Stimulated activated CD8-positive, alpha-beta memory T cell treated with anti-CD3 and anti-CD28 coated beads, Interleukin-15, amount 100 ng/mL, for 48 hours (primary cell): ENCODE results near the gene MAP3K7.
"Not testable (repeated sequence)": the region's sequence is repeated elsewhere in the genome, so short reads cannot be mapped to it uniquely, and the experiment has no call there.

Source experiments
- DNase-seq, 2 donors: peaks; one replicate each; pipeline ENCODE4 v3.0.0-alpha.2; 2020; ENCODE audit warnings: low read depth in 2 of 2

MAP3K7 gene

GRCh38 chr6:90578894-90579549, 7.8 kb downstream of the MAP3K7 start:
- DNase-seq, result no peak

GRCh38 chr6:90575267-90575666, 11.6 kb downstream of the MAP3K7 start:
- DNase-seq, result no peak

- DNase-seq, result no peak
These were observed 12.3 kb downstream of the MAP3K7 start for GRCh38 chr6:90574610-90575009.

GRCh38 chr6:90573624-90574023, 13.2 kb downstream of the MAP3K7 start:
- no peak for DNase-seq

GRCh38 chr6:90572856-90573255, 14.0 kb downstream of the MAP3K7 start:
- no peak for DNase-seq

GRCh38 chr6:90569223-90569622, 17.6 kb downstream of the MAP3K7 start:
- DNase-seq, result no peak

- not testable (repeated sequence) for DNase-seq
These were observed 19.2 kb downstream of the MAP3K7 start for GRCh38 chr6:90567682-90568081.

GRCh38 chr6:90562341-90562740, 24.5 kb downstream of the MAP3K7 start:
- not testable (repeated sequence) for DNase-seq

- no peak for DNase-seq
These were observed 26.9 kb downstream of the MAP3K7 start for GRCh38 chr6:90559931-90560330.

GRCh38 chr6:90557006-90557405, 29.9 kb downstream of the MAP3K7 start:
- DNase-seq, result no peak

- no peak for DNase-seq
These were observed 38.9 kb downstream of the MAP3K7 start for GRCh38 chr6:90547991-90548390.

GRCh38 chr6:90547079-90547478, 39.8 kb downstream of the MAP3K7 start:
- no peak for DNase-seq

- no peak for DNase-seq
These were observed 41.4 kb downstream of the MAP3K7 start for GRCh38 chr6:90545448-90545847.

GRCh38 chr6:90544741-90545140, 42.1 kb downstream of the MAP3K7 start:
- DNase-seq, result no peak

GRCh38 chr6:90544081-90544480, 42.8 kb downstream of the MAP3K7 start:
- DNase-seq, result no peak

- no peak for DNase-seq
These were observed 45.7 kb downstream of the MAP3K7 start for GRCh38 chr6:90541221-90541620.

GRCh38 chr6:90538278-90539046, 48.4 kb downstream of the MAP3K7 start:
- DNase-seq, result no peak

- DNase-seq, result no peak
These were observed 49.1 kb downstream of the MAP3K7 start for GRCh38 chr6:90537723-90538258.

- no peak for DNase-seq
These were observed 49.8 kb downstream of the MAP3K7 start for GRCh38 chr6:90537027-90537426.

- no peak for DNase-seq
These were observed 50.4 kb downstream of the MAP3K7 start for GRCh38 chr6:90536520-90536919.

GRCh38 chr6:90534337-90535025, 52.4 kb downstream of the MAP3K7 start:
- no peak for DNase-seq

GRCh38 chr6:90533615-90534336, 53.1 kb downstream of the MAP3K7 start:
- DNase-seq, result no peak
